ENCODE results near the gene PLA2R1. TPM values are rescaled to one million over a fixed set of nuclear protein-coding genes. Genes with fewer than 3 reads are reported as not detected.

PLA2R1 gene
- total and polyA plus RNA-seq, 2 donors (not counting 1 experiment from before 2014, with no cell fraction given), result 8.0 to 8.3 TPM

- Histone ChIP-seq H3K9ac (ENCODE audit: insufficient read depth, low read length) (no peak overlapping the region), H3K4me1 (ENCODE audit: control insufficient read depth, extremely low read depth, insufficient read depth, low read length) (no peaks in the 10 kb centered on the region), H3K4me3 (replicated peaks in 1 of 4; ENCODE audit: control extremely low read depth in 1 of 4, insufficient read depth in 1 of 4, low read depth in 3 of 4, low read length in 4 of 4) (no peak overlapping the region), H2AFZ (ENCODE audit: low read length) (no peak overlapping the region), H3K4me2 (ENCODE audit: extremely low read depth, insufficient read depth, low read length) (no peak overlapping the region), H3K27me3 (ENCODE audit: control insufficient read depth, insufficient read depth, low read length) (no peaks in the 10 kb centered on the region), H3K79me2 (ENCODE audit: control insufficient read depth, insufficient read depth, low read length) (no peaks in the 10 kb centered on the region), H3K27ac (ENCODE audit: insufficient read depth, low read length) (no peak overlapping the region), H4K20me1 (ENCODE audit: control insufficient read depth, extremely low read depth, insufficient read depth, low read length) (no peaks in the 10 kb centered on the region), H3K36me3 (ENCODE audit: control insufficient read depth, insufficient read depth, low read length) (no peaks in the 10 kb centered on the region), H3K9me3 (ENCODE audit: control insufficient read depth, insufficient read depth, low read depth, low read length) (no peaks in the 10 kb centered on the region)
- TF ChIP-seq CTCF (conservative IDR thresholded peaks at IDR 0.05 in 1 of 2, IDR thresholded peaks at IDR 0.05 in 1 of 2; ENCODE audit: low read depth in 1 of 2, low read length in 2 of 2), result no peak
- TF ChIP-seq EZH2 (IDR thresholded peaks at IDR 0.05; ENCODE audit: low read length, missing control alignments), result no peak
- DNase-seq (ENCODE audit: low read depth in 2 of 2), result no peak
Measured at GRCh38 chr2:159959136-159959535, 103.3 kb downstream of the PLA2R1 start.

DNA sequence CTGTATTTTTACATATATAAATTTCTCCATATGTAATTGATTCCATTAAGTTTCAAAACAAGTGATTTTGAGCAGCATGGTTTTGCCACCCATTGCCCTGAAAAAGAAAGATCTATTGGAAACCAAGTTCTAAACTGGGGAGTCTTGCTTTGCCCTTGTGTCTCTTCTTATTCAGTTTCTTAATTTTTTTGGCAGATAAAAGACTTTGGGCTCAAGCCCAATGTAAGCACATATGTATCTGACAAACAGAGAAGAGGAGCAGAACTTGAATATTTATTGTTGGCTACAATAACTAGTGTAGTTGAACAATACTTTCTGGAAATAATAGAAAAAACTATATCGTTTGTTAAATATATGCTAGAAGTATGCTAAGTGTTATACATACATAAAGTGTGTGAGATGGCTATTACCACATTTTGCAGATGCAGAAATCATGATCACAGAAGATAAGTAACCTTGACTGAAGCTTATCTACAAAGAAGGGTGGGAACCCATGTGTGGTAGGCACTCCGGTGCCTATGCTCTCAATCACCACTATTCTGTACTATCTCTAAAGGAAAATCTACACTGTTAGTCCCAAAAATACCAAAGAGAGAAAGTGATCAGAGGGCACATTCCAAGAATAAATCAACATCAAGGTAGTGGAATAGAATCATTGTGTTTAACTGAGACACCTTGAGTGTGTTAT is 109.1 kb downstream of the PLA2R1 start:
- H3K9ac ChIP-seq (ENCODE audit: insufficient read depth, low read length), result no peak overlapping the region
- TF ChIP-seq EZH2 (IDR thresholded peaks at IDR 0.05; ENCODE audit: low read length, missing control alignments) (no peak), CTCF (conservative IDR thresholded peaks at IDR 0.05 in 1 of 2, IDR thresholded peaks at IDR 0.05 in 1 of 2; ENCODE audit: low read depth in 1 of 2, low read length in 2 of 2) (no peak)
- H3K4me3 ChIP-seq (replicated peaks in 1 of 4; ENCODE audit: control extremely low read depth in 1 of 4, insufficient read depth in 1 of 4, low read depth in 3 of 4, low read length in 4 of 4), result no peak overlapping the region
- no peaks in the 10 kb centered on the region for H4K20me1 ChIP-seq (ENCODE audit: control insufficient read depth, extremely low read depth, insufficient read depth, low read length)
- H3K27ac ChIP-seq (ENCODE audit: insufficient read depth, low read length), result no peak overlapping the region
- H3K36me3 ChIP-seq (ENCODE audit: control insufficient read depth, insufficient read depth, low read length), result no peaks in the 10 kb centered on the region
- DNase-seq (ENCODE audit: low read depth in 2 of 2), result no peak
- H2AFZ ChIP-seq (ENCODE audit: low read length), result no peak overlapping the region
- H3K27me3 ChIP-seq (ENCODE audit: control insufficient read depth, insufficient read depth, low read length), result no peaks in the 10 kb centered on the region
- no peaks in the 10 kb centered on the region for H3K79me2 ChIP-seq (ENCODE audit: control insufficient read depth, insufficient read depth, low read length)
- no peaks in the 10 kb centered on the region for H3K4me1 ChIP-seq (ENCODE audit: control insufficient read depth, extremely low read depth, insufficient read depth, low read length)
- H3K9me3 ChIP-seq (ENCODE audit: control insufficient read depth, insufficient read depth, low read depth, low read length), result no peaks in the 10 kb centered on the region
- no peak overlapping the region for H3K4me2 ChIP-seq (ENCODE audit: extremely low read depth, insufficient read depth, low read length)

GRCh38 chr2:159946326-159946999 is 116.0 kb downstream of the PLA2R1 start:
- Histone ChIP-seq H3K27me3 (ENCODE audit: control insufficient read depth, insufficient read depth, low read length) (no peaks in the 10 kb centered on the region), H3K4me1 (ENCODE audit: control insufficient read depth, extremely low read depth, insufficient read depth, low read length) (no peaks in the 10 kb centered on the region), H2AFZ (ENCODE audit: low read length) (no peak overlapping the region), H4K20me1 (ENCODE audit: control insufficient read depth, extremely low read depth, insufficient read depth, low read length) (no peaks in the 10 kb centered on the region), H3K79me2 (ENCODE audit: control insufficient read depth, insufficient read depth, low read length) (no peaks in the 10 kb centered on the region), H3K9me3 (ENCODE audit: control insufficient read depth, insufficient read depth, low read depth, low read length) (no peaks in the 10 kb centered on the region), H3K36me3 (ENCODE audit: control insufficient read depth, insufficient read depth, low read length) (no peaks in the 10 kb centered on the region), H3K27ac (ENCODE audit: insufficient read depth, low read length) (no peak overlapping the region), H3K4me3 (replicated peaks in 1 of 4; ENCODE audit: control extremely low read depth in 1 of 4, insufficient read depth in 1 of 4, low read depth in 3 of 4, low read length in 4 of 4) (no peak overlapping the region), H3K9ac (ENCODE audit: insufficient read depth, low read length) (no peak overlapping the region), H3K4me2 (ENCODE audit: extremely low read depth, insufficient read depth, low read length) (no peak overlapping the region)
- TF ChIP-seq EZH2 (IDR thresholded peaks at IDR 0.05; ENCODE audit: low read length, missing control alignments), result no peak
- TF ChIP-seq CTCF (conservative IDR thresholded peaks at IDR 0.05 in 1 of 2, IDR thresholded peaks at IDR 0.05 in 1 of 2; ENCODE audit: low read depth in 1 of 2, low read length in 2 of 2), result no peak
- DNase-seq (ENCODE audit: low read depth in 2 of 2), result peak; percentile 49 to 71

Measured in fibroblast of lung (primary cell).